Hepatocyte (in vitro differentiated cells): ENCODE results near the gene BCAS1.

Source experiments
- CTCF ChIP-seq: fragments of 200-600 bp; sonication (generic); IDR thresholded peaks from 2 replicates; pipeline ENCODE4 v1.5.1; 2016; ENCODE audit warnings: antibody characterized with exemption, mild to moderate bottlenecking; ENCODE audit not compliant: poor library complexity
- EZH2 ChIP-seq: fragments of 200-600 bp; sonication (generic); IDR thresholded peaks from 2 replicates; pipeline ENCODE4 v1.6.1; 2016; ENCODE audit warnings: antibody characterized with exemption, mild to moderate bottlenecking, borderline replicate concordance
- EZH2phosphoT487 ChIP-seq: fragments of 200-600 bp; sonication (generic); IDR thresholded peaks from one replicate; pipeline ENCODE4 v1.6.1; 2018; ENCODE audit warnings: antibody characterized with exemption, mild to moderate bottlenecking, low read depth, moderate library complexity; ENCODE audit not compliant: unreplicated experiment, severe bottlenecking

- no peak for TF ChIP-seq CTCF
- no peak for TF ChIP-seq EZH2
- TF ChIP-seq EZH2phosphoT487, result no peak
Observed at GRCh38 chr20:54107600-54108325, 37.4 kb upstream of the BCAS1 start.
